ENCODE results near the gene EPS8L3. TPM values are rescaled to one million over a fixed set of nuclear protein-coding genes. Genes with fewer than 3 reads are reported as not detected.

EPS8L3 gene
- total RNA-seq, 1 experiment from 2014 or later = 0.96 TPM

GRCh38 chr1:109784551-109785252, 21.0 kb upstream of the EPS8L3 start (continued):
- TF ChIP-seq REST (IDR thresholded peaks at IDR 0.05; ENCODE audit: low read depth) (no peak), ZFX (IDR thresholded peaks at IDR 0.05) (no peak), POLR2A (IDR thresholded peaks at IDR 0.05; ENCODE audit: borderline replicate concordance, extremely low read depth, insufficient read depth, insufficient read length) (no peak), YY1 (IDR thresholded peaks at IDR 0.05; ENCODE audit: extremely low read depth, insufficient replicate concordance, low read depth, low read length) (no peak), EZH2 (IDR thresholded peaks at IDR 0.05) (no peak), RAD21 (IDR thresholded peaks at IDR 0.05; ENCODE audit: low read depth) (no peak), FOSL1 (IDR thresholded peaks at IDR 0.05; ENCODE audit: low read depth) (no peak)

GRCh38 chr1:109783436-109783835, 19.7 kb upstream of the EPS8L3 start:
- peak; percentile 80 for ATAC-seq
- H4K20me1 ChIP-seq (ENCODE audit: insufficient read depth) = no peaks in the 10 kb centered on the region
- no peaks in the 10 kb centered on the region for H3K9me2 ChIP-seq (ENCODE audit: insufficient read depth)
- TF ChIP-seq ATF3 (IDR thresholded peaks at IDR 0.05) (no peak), SP1 (IDR thresholded peaks at IDR 0.05; ENCODE audit: low read depth) (peak; percentile 65; the same call in 1 of the 2 replicates), MAX (IDR thresholded peaks at IDR 0.05) (peak; percentile 84)
- H3K27me3 ChIP-seq (ENCODE audit: insufficient read depth, low read length) = no peaks in the 10 kb centered on the region
- H3K27ac ChIP-seq (ENCODE audit: low read depth, low read length) = peak overlapping the region; percentile 40; the same call in 1 of the 2 replicates
- peak overlapping the region; percentile 64 for H3K4me2 ChIP-seq (ENCODE audit: low read length)
- DNase-seq (ENCODE audit: low read depth, low spot score) = peak; percentile 51
- ChIA-PET RAD21 (ENCODE audit: low non-redundant PET in 1 of 2, low total read pairs in 2 of 2, uncharacterized antibody in 2 of 2, unreplicated experiment in 2 of 2) (interaction anchor here in 1 of 2 experiments (2.1 kb wide), 1 partner anchor 202 kb away, joined by 5 read pairs; the partner anchor contains the start of gene AHCYL1), CTCF (interaction anchor here (1.2 to 19.5 kb wide), 3 partner anchors 9 to 198 kb away, joined by 3 to 396 read pairs (median 3); partner anchors contain the start of gene AHCYL1), POLR2A (no interaction called here)
- peaks cover 32 to 50% of the 10 kb centered on the region in 2 experiments for H3K4me1 ChIP-seq (ENCODE audit: control insufficient read depth in 1 of 2, insufficient read depth in 2 of 2, low read length in 2 of 2)
- H3K79me2 ChIP-seq (ENCODE audit: insufficient read depth, low read length) = no peaks in the 10 kb centered on the region
- H3K36me3 ChIP-seq (ENCODE audit: control insufficient read depth in 1 of 2, insufficient read depth in 2 of 2, low read length in 2 of 2) = no peaks in the 10 kb centered on the region
- BruUV-seq (replicated peaks) = no TSS peak
- peak overlapping the region; percentile 42 for H2AFZ ChIP-seq (ENCODE audit: low read depth, low read length, poor library complexity, severe bottlenecking)
- peaks cover 0 to 5% of the 10 kb centered on the region in 2 experiments; a peak in 1 of 4 replicates for H3K9me3 ChIP-seq (ENCODE audit: control insufficient read depth in 1 of 2, insufficient read depth in 1 of 2, low read depth in 1 of 2, low read length in 2 of 2)
- intact Hi-C loops (cut with micrococcal nuclease) = loop anchor here (5.0 kb wide), 1 partner anchor 139 kb away; no protein-coding TSS in a partner anchor
- H3K4me3 ChIP-seq (replicated peaks in 1 of 2; ENCODE audit: low read depth in 1 of 2, low read length in 2 of 2) = peak overlapping the region in 1 of 2 experiments; percentile 14; a peak in 1 of 4 replicates
- peak overlapping the region; percentile 20; the same call in 1 of the 2 replicates for H3K9ac ChIP-seq (ENCODE audit: low read length)

Data from HCT116 (cell line).